ENCODE data around the gene PTPRE.

GRCh38 chr10:128078136-128078969 lies 171.4 kb downstream of the PTPRE start:
- TF ChIP-seq EZH2 (IDR thresholded peaks at IDR 0.05) (no peak), POLR2AphosphoS5 (IDR thresholded peaks at IDR 0.05; ENCODE audit: borderline replicate concordance, low read depth, low read length) (no peak), FOXP2 (optimal IDR thresholded peaks at IDR 0.05; ENCODE audit: control extremely low read depth, extremely low read length, insufficient read depth) (no peak)
